ENCODE measurements around the gene ZNF23. TPM values are rescaled to one million over a fixed set of nuclear protein-coding genes. Genes with fewer than 3 reads are reported as not detected.

ZNF23 gene
- polyA plus RNA-seq, 4 donors, result 14.4 to 21.7 (median 17.0) TPM

DNA sequence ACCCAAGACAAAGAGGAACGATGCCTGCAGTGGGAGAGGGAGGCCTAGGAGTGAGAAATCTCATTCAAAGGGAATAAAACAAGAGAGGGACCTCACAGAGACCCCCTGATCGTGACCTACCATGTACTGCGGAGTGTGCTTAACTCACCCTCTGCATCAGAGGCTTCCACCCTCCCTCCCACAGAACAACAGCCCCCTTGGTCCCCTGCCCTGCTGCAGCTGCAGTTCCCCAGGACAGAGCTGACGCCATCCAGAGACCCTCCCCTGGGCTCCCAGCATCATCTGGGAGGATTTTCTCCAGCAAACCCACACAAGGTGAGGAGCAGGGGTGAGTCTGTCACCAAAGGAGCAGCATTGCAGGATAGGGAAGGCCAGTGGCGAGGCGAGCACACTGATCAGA, 60.0 kb downstream of the ZNF23 start:
- no peak for DNase-seq (ENCODE audit: low read depth in 4 of 4, low spot score in 3 of 4)

DNA sequence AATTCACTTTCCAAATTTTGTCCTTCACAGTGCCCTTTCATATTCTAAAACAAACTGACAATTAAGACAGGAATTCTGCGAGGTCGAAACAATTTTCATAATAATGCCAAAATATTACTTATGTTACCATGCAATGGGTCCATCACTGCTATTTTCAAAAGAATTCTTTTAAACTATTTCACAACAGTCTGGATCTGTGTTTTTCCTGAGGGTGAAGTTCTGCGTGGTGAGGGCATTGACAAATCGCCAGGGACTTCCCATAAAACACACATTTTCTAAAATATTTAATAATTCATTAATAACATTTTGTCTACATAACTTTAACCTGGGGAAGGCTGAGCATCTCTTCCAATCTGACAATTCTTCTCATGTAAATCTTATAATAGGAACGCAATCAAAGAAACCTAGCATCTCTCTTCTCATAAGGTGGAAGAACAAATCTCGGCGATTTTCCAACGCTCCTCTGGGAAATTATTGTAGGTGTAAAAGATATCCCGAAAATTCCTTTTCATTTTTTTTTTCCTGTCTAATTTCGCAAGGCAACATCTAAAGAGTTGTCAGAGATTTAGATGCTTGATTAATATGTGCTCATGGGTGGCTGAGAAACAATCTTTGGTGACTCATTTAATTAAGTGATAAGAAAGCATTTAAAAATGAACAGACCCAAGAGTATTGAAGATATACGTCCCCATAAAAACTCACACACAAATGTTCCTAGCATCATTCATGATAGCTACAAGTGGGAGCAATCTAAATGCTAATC, 62.1 kb downstream of the ZNF23 start:
- no peak for DNase-seq (ENCODE audit: low read depth in 4 of 4, low spot score in 3 of 4)

Other genes starting within 250 kb of the ZNF23 start
- gene HYDIN, start 231.5 kb downstream of the ZNF23 start, polyA plus RNA-seq (ENCODE audit: insufficient read length in 4 of 4), result 10 to 100 TPM; 11.6 to 13.1 (median 13.0) TPM
- 10 to 100 TPM; 37.1 to 61.8 (median 48.6) TPM for gene CMTR2, start 172.8 kb downstream of the ZNF23 start, polyA plus RNA-seq (ENCODE audit: insufficient read length in 4 of 4)
- 1 to 10 TPM in 1 of 4 donors, under 1 TPM in 3; 0.67 to 1.4 (median 0.78) TPM for gene CALB2, start 103.5 kb downstream of the ZNF23 start, polyA plus RNA-seq (ENCODE audit: insufficient read length in 4 of 4)
- gene TLE7, start 20.2 kb downstream of the ZNF23 start, polyA plus RNA-seq (ENCODE audit: insufficient read length in 4 of 4), result under 1 TPM in 1 of 4 donors, not detected in 3; 0.04 TPM
- 10 to 100 TPM; 13.4 to 15.5 (median 14.5) TPM for gene ZNF19, start 27.1 kb upstream of the ZNF23 start, polyA plus RNA-seq (ENCODE audit: insufficient read length in 4 of 4)
- gene CHST4, start 64.2 kb upstream of the ZNF23 start, polyA plus RNA-seq (ENCODE audit: insufficient read length in 4 of 4), result under 1 TPM; 0.17 to 0.48 (median 0.28) TPM
- under 1 TPM; 0.06 to 0.17 (median 0.10) TPM for gene TAT, start 114.8 kb upstream of the ZNF23 start, polyA plus RNA-seq (ENCODE audit: insufficient read length in 4 of 4)
- gene MARVELD3, start 163.9 kb upstream of the ZNF23 start, polyA plus RNA-seq (ENCODE audit: insufficient read length in 4 of 4), result 10 to 100 TPM; 13.2 to 15.9 (median 15.0) TPM